COLO829 (cell line): Measurements from ENCODE around the gene YARS1.

Source experiments
- DNase-seq: peaks from one replicate; pipeline ENCODE4 v3.0.0; 2012; ENCODE audit warnings: low spot score

The YARS1 gene

GRCh38 chr1:32742199-32742947 lies 74.8 kb downstream of the YARS1 start:
- DNase-seq = no peak

- no peak for DNase-seq
Measured at GRCh38 chr1:32741413-32742198, 75.6 kb downstream of the YARS1 start.

- no peak for DNase-seq
Measured at GRCh38 chr1:32741059-32741412, 76.1 kb downstream of the YARS1 start.

- no peak for DNase-seq
Measured at GRCh38 chr1:32736812-32737791, 80.1 kb downstream of the YARS1 start.

GRCh38 chr1:32733582-32734321 lies 83.4 kb downstream of the YARS1 start:
- no peak for DNase-seq

GRCh38 chr1:32729254-32730046 lies 87.7 kb downstream of the YARS1 start:
- DNase-seq = no peak

GRCh38 chr1:32728413-32729077 lies 88.6 kb downstream of the YARS1 start:
- DNase-seq = no peak

GRCh38 chr1:32727876-32728275 lies 89.3 kb downstream of the YARS1 start:
- no peak for DNase-seq

GRCh38 chr1:32725615-32725982 lies 91.6 kb downstream of the YARS1 start:
- DNase-seq = no peak
